ENCODE data around the gene ZNF184.

ZNF184 gene

DNA sequence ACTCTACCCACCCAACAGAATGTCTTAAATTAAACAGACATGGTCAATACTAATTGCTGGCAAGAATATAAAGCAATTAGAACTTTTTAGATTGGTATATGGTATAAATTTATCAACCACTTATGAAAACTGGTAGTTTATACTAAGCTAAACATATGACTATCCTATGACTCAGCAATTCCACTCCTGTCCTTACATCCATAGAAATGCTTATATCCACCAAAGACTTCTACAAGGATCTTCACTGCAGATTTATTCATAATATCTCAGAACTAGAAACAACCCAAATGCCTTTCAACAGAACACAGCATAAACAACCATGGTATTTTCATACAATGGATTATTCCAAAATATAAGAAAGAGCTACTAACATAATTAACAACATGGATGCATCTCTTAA is 4.6 kb downstream of the ZNF184 start:
- TF ChIP-seq, protein P1, sequence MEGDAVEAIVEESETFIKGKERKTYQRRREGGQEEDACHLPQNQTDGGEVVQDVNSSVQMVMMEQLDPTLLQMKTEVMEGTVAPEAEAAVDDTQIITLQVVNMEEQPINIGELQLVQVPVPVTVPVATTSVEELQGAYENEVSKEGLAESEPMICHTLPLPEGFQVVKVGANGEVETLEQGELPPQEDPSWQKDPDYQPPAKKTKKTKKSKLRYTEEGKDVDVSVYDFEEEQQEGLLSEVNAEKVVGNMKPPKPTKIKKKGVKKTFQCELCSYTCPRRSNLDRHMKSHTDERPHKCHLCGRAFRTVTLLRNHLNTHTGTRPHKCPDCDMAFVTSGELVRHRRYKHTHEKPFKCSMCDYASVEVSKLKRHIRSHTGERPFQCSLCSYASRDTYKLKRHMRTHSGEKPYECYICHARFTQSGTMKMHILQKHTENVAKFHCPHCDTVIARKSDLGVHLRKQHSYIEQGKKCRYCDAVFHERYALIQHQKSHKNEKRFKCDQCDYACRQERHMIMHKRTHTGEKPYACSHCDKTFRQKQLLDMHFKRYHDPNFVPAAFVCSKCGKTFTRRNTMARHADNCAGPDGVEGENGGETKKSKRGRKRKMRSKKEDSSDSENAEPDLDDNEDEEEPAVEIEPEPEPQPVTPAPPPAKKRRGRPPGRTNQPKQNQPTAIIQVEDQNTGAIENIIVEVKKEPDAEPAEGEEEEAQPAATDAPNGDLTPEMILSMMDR (IDR thresholded peaks at IDR 0.05; ENCODE audit: low read depth, low read length, missing control alignments): no peak
- no peaks in the 10 kb centered on the region for H3K27me3 ChIP-seq (replicated peaks)
- DNase-seq: no peak
- H3K27ac ChIP-seq: no peak overlapping the region
- H3K4me3 ChIP-seq (ENCODE audit: low read depth, low read length): no peak overlapping the region
- H3K36me3 ChIP-seq (replicated peaks): peaks cover 15% of the 10 kb centered on the region
- in situ Hi-C loops (cut with HindIII; ENCODE audit: low pct_ligation_motif_present, low sequenced_read_pairs): no loop called here

DNA sequence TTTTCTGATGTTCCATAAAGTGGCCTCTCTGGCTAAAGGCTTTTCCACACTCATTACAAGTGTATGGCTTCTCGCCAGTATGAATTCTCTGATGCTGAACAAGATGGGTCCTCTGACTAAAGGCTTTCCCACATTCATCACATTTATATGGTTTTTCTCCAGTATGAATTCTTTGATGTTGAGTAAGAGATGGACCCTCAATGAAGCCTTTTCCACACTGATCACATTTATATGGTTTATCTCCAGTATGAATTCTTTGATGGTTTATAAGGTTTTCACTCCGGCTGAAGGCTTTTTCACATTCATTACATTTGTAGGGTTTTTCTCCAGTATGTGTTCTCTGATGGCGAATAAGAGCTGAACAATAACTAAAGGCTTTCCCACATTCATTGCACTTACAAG is 20.4 kb downstream of the ZNF184 start:
- peak; percentile 8 for DNase-seq
- in situ Hi-C loops (cut with HindIII; ENCODE audit: low pct_ligation_motif_present, low sequenced_read_pairs): no loop called here
- Histone ChIP-seq H3K36me3 (replicated peaks) (peaks cover 58% of the 10 kb centered on the region), H3K27me3 (replicated peaks) (no peaks in the 10 kb centered on the region), H3K27ac (no peak overlapping the region), H3K4me3 (ENCODE audit: low read depth, low read length) (no peak overlapping the region)
- TF ChIP-seq, protein P1 (IDR thresholded peaks at IDR 0.05; ENCODE audit: low read depth, low read length, missing control alignments): no peak

DNA sequence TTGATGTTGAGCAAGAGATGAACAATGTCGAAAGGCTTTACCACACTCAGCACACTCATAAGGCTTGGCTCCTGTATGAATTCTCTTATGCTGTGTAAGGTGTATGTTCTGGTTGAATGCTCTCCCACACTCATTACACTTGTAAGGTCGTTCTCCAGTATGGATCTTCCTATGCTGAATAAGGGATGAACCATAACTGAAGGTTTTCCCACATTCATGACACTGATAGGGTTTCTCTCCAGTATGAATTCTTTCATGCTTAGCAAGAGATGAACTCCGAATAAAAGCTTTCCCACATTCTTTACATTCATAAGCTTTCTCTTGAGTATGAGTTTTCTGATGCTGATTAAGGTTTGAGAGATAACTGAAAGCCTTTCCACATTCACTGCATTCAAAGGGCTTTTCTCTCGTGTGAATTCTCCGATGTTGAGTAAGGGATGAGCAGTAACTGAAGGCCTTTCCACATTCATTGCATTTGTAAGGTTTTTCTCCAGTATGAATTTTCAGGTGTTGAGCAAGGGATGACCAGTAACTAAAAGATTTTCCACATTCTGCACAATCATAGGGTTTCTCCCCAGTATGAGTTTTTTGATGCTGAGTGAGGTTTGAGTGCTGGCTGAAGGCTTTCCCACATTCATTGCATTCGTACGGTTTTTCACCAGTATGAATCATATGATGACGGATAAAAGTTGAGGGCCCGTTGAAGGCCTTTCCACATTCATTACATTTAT is 21.1 kb downstream of the ZNF184 start:
- Histone ChIP-seq H3K27ac (no peak overlapping the region), H3K36me3 (replicated peaks) (peaks cover 54% of the 10 kb centered on the region), H3K4me3 (ENCODE audit: low read depth, low read length) (no peak overlapping the region), H3K27me3 (replicated peaks) (no peaks in the 10 kb centered on the region)
- no peak for DNase-seq
- in situ Hi-C loops (cut with HindIII; ENCODE audit: low pct_ligation_motif_present, low sequenced_read_pairs): no loop called here
- TF ChIP-seq, protein P1 (IDR thresholded peaks at IDR 0.05; ENCODE audit: low read depth, low read length, missing control alignments): no peak

DNA sequence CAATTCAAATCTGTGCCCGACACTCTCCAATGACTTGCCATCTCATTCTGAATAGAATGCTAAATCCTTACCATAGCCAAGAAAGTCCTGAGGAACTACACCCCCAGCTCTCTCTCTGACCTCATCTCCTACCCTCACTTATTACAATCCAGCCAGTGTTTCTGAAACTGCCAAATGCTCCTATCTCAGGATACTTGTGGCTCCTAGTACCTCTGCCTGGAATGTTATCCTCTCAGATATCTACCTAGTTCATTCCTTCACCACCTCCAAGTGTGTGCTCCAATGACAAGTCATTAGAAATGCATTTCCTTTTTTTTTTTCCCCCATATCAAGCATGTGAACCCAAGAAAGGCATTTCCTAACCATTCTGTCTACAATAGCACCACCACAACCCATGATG is 24.4 kb downstream of the ZNF184 start:
- in situ Hi-C loops (cut with HindIII; ENCODE audit: low pct_ligation_motif_present, low sequenced_read_pairs): no loop called here
- H3K27ac ChIP-seq: no peak overlapping the region
- H3K27me3 ChIP-seq (replicated peaks): no peaks in the 10 kb centered on the region
- no peak for DNase-seq
- H3K36me3 ChIP-seq (replicated peaks): peaks cover 22% of the 10 kb centered on the region
- no peak overlapping the region for H3K4me3 ChIP-seq (ENCODE audit: low read depth, low read length)
- TF ChIP-seq, protein P1 (IDR thresholded peaks at IDR 0.05; ENCODE audit: low read depth, low read length, missing control alignments): no peak

DNA sequence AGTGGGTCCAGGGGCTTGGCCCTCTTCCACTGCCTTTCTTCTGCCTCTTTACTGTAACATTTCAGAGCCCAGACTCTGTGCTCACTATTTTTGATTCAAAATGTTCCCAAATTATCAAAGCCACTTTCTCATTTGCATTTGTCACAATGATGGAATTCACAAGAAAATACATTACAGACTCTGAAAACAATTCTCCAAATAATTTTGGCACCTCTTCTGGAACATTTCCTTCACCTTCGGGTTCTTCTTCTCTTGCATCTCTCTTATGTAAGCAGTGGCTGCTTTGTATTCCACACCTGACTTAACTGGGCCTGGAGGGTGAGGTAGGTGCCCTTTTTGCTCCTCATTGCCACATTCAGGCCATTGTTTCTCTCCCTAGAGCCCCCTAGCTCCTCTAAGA is 30.0 kb downstream of the ZNF184 start:
- no peak overlapping the region for H3K4me3 ChIP-seq (ENCODE audit: low read depth, low read length)
- TF ChIP-seq, protein P1 (IDR thresholded peaks at IDR 0.05; ENCODE audit: low read depth, low read length, missing control alignments): no peak
- H3K27ac ChIP-seq: no peak overlapping the region
- no peaks in the 10 kb centered on the region for H3K36me3 ChIP-seq (replicated peaks)
- in situ Hi-C loops (cut with HindIII; ENCODE audit: low pct_ligation_motif_present, low sequenced_read_pairs): no loop called here
- no peak for DNase-seq
- H3K27me3 ChIP-seq (replicated peaks): no peaks in the 10 kb centered on the region

DNA sequence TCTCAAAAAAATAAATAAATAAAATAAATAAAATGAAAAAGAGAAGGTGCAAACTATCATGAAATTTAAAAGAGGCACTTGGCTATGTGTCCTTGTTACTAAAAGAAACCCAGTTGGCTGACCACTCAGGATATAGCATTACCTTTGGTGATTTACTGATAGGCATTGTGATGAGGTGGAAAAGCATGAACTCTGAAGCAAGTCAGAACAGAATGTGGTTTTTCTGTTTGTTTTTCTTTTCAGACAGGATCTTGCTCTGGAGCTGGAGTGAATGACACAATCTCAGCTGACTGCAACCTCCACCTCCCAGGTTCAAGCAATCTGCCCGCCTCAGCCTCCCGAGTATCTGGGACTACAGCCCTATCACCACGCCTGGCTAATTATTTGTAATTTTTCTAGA is 31.9 kb downstream of the ZNF184 start:
- no peaks in the 10 kb centered on the region for H3K36me3 ChIP-seq (replicated peaks)
- TF ChIP-seq, protein P1 (IDR thresholded peaks at IDR 0.05; ENCODE audit: low read depth, low read length, missing control alignments): no peak
- H3K4me3 ChIP-seq (ENCODE audit: low read depth, low read length): no peak overlapping the region
- in situ Hi-C loops (cut with HindIII; ENCODE audit: low pct_ligation_motif_present, low sequenced_read_pairs): no loop called here
- H3K27me3 ChIP-seq (replicated peaks): no peaks in the 10 kb centered on the region
- DNase-seq: peak; percentile 1
- no peak overlapping the region for H3K27ac ChIP-seq

All from brain microvascular endothelial cell (primary cell).